Endothelial cell (in vitro differentiated cells): Measurements from ENCODE around the gene RUSF1. TPM values are rescaled to one million over a fixed set of nuclear protein-coding genes. Genes with fewer than 3 reads are reported as not detected.
"Not testable (repeated sequence)": the region's sequence is repeated elsewhere in the genome, so short reads cannot be mapped to it uniquely, and the experiment has no call there.

Experiments
- DNase-seq: peaks from one replicate; pipeline ENCODE4 v3.0.0; 2021; ENCODE audit warnings: low spot score
- H3K27ac Mint-ChIP-seq: one replicate; pipeline ENCODE4 v1.8.0; 2021; ENCODE audit warnings: mixed read lengths, inconsistent platforms; ENCODE audit not compliant: unreplicated experiment
- H3K27me3 Mint-ChIP-seq: one replicate; pipeline ENCODE4 v1.8.0; 2021; ENCODE audit warnings: mild to moderate bottlenecking, moderate library complexity, mixed read lengths, inconsistent platforms; ENCODE audit not compliant: unreplicated experiment
- H3K36me3 Mint-ChIP-seq: one replicate; pipeline ENCODE4 v1.8.0; 2021; ENCODE audit warnings: mild to moderate bottlenecking, low read depth, mixed read lengths, inconsistent platforms; ENCODE audit not compliant: unreplicated experiment
- H3K4me1 Mint-ChIP-seq: one replicate; pipeline ENCODE4 v1.8.0; 2021; ENCODE audit warnings: mild to moderate bottlenecking, mixed read lengths, inconsistent platforms; ENCODE audit not compliant: unreplicated experiment
- H3K4me3 Mint-ChIP-seq: one replicate; pipeline ENCODE4 v1.8.0; 2021; ENCODE audit warnings: mild to moderate bottlenecking, mixed read lengths, inconsistent platforms; ENCODE audit not compliant: unreplicated experiment
- H3K9me3 Mint-ChIP-seq: one replicate; pipeline ENCODE4 v1.8.0; 2021; ENCODE audit warnings: mixed read lengths, inconsistent platforms; ENCODE audit not compliant: unreplicated experiment
- CTCF ChIP-seq: fragments of 200-600 bp; sonication (generic); IDR thresholded peaks from one replicate; pipeline ENCODE4 v1.5.0; 2021; ENCODE audit warnings: antibody characterized with exemption; ENCODE audit not compliant: unreplicated experiment
- total RNA-seq: library from RNA; stranded (reverse); fragmentation: NEBNext Ultra II Directional; extraction: Animal tissue kit (Norgen Biotek cat#: 25700); gene quantifications from one replicate; pipeline ENCODE4 v1.2.1, GENCODE V29; 2021; ENCODE audit not compliant: unreplicated experiment

The RUSF1 gene
- total RNA-seq, 1 donor from 2014 or later: 54.2 TPM

GRCh38 chr16:31505483-31505882 is 2.7 kb downstream of the RUSF1 start:
- no peak for DNase-seq
- H3K36me3 Mint-ChIP-seq: no peaks in the 10 kb centered on the region
- H3K27ac Mint-ChIP-seq: peak overlapping the region; percentile 58
- no peak for TF ChIP-seq CTCF
- H3K4me1 Mint-ChIP-seq: peaks cover 37% of the 10 kb centered on the region
- no peaks in the 10 kb centered on the region for H3K9me3 Mint-ChIP-seq
- H3K4me3 Mint-ChIP-seq: peak overlapping the region; percentile 33
- H3K27me3 Mint-ChIP-seq: peaks cover 7% of the 10 kb centered on the region

- peaks cover 6% of the 10 kb centered on the region for H3K27me3 Mint-ChIP-seq
- no peaks in the 10 kb centered on the region for H3K36me3 Mint-ChIP-seq
- peaks cover 35% of the 10 kb centered on the region for H3K4me1 Mint-ChIP-seq
- H3K9me3 Mint-ChIP-seq: no peaks in the 10 kb centered on the region
- DNase-seq: no peak
- TF ChIP-seq CTCF: no peak
- no peak overlapping the region for H3K4me3 Mint-ChIP-seq
- no peak overlapping the region for H3K27ac Mint-ChIP-seq
Observed at GRCh38 chr16:31504159-31504558, 4.0 kb downstream of the RUSF1 start.

- H3K4me1 Mint-ChIP-seq: peaks cover 29% of the 10 kb centered on the region
- not testable (repeated sequence) for H3K9me3 Mint-ChIP-seq, H3K4me3 Mint-ChIP-seq, H3K27me3 Mint-ChIP-seq, DNase-seq, H3K36me3 Mint-ChIP-seq, H3K27ac Mint-ChIP-seq
Observed at GRCh38 chr16:31503555-31503954, 4.6 kb downstream of the RUSF1 start.

GRCh38 chr16:31502981-31503380 is 5.2 kb downstream of the RUSF1 start:
- Mint-ChIP-seq H3K27ac (no peak overlapping the region), H3K4me3 (no peak overlapping the region), H3K4me1 (peaks cover 29% of the 10 kb centered on the region), H3K27me3 (no peaks in the 10 kb centered on the region), H3K9me3 (no peaks in the 10 kb centered on the region), H3K36me3 (peaks cover 9% of the 10 kb centered on the region)
- no peak for TF ChIP-seq CTCF
- DNase-seq: no peak

GRCh38 chr16:31501966-31502348 is 6.2 kb downstream of the RUSF1 start:
- no peak overlapping the region for H3K4me3 Mint-ChIP-seq
- H3K27me3 Mint-ChIP-seq: no peaks in the 10 kb centered on the region
- TF ChIP-seq CTCF: no peak
- no peak for DNase-seq
- H3K36me3 Mint-ChIP-seq: peaks cover 19% of the 10 kb centered on the region
- no peaks in the 10 kb centered on the region for H3K9me3 Mint-ChIP-seq
- no peak overlapping the region for H3K27ac Mint-ChIP-seq
- peaks cover 22% of the 10 kb centered on the region for H3K4me1 Mint-ChIP-seq
